OCI-LY1 (cell line): Measurements from ENCODE around the gene PREX1.

Experiments used
- H2AFZ ChIP-seq: fragments of 200-600 bp; sonication (generic), shearing (Covaris generic); 2 replicates; pipeline ENCODE4 v1.6.0; 2014; ENCODE audit warnings: antibody characterized with exemption, mild to moderate bottlenecking, low read length
- H3F3A ChIP-seq: fragments of 200-600 bp; sonication (generic), shearing (Covaris generic); 2 replicates; pipeline ENCODE4 v1.6.0; 2014; ENCODE audit warnings: mild to moderate bottlenecking, antibody characterized with exemption, low read length, moderate library complexity; ENCODE audit not compliant: insufficient read depth
- H3K27ac ChIP-seq: fragments of 200-600 bp; sonication (generic); 2 replicates; pipeline ENCODE4 v1.5.1; 2014; ENCODE audit warnings: low read length, mixed run types, mild to moderate bottlenecking, low read depth; ENCODE audit not compliant: poor library complexity, severe bottlenecking
- H3K27me3 ChIP-seq: fragments of 200-600 bp; sonication (generic); 2 replicates; pipeline ENCODE4 v1.6.0; 2014; ENCODE audit warnings: antibody characterized with exemption, mild to moderate bottlenecking, low read length, moderate library complexity; ENCODE audit not compliant: insufficient read depth
- H3K36me3 ChIP-seq: fragments of 200-600 bp; sonication (generic); 2 replicates; pipeline ENCODE4 v1.6.1; 2014; ENCODE audit warnings: mild to moderate bottlenecking, antibody characterized with exemption, low read length, moderate library complexity, mixed read lengths; ENCODE audit not compliant: insufficient read depth
- H3K4me1 ChIP-seq: fragments of 200-600 bp; sonication (generic); 2 replicates; pipeline ENCODE4 v1.5.1; 2014; ENCODE audit warnings: mild to moderate bottlenecking, low read length, moderate library complexity; ENCODE audit not compliant: insufficient read depth, severe bottlenecking
- H3K4me2 ChIP-seq: fragments of 200-600 bp; sonication (generic), shearing (Covaris generic); 2 replicates; pipeline ENCODE4 v1.6.1; 2014; ENCODE audit warnings: low read length
- H3K4me3 ChIP-seq: fragments of 200-600 bp; sonication (generic); 2 replicates; pipeline ENCODE4 v1.5.1; 2014; ENCODE audit warnings: low read length, low read depth, mild to moderate bottlenecking, mixed read lengths; ENCODE audit not compliant: poor library complexity, severe bottlenecking
- H3K79me2 ChIP-seq: fragments of 200-600 bp; shearing (Covaris generic); 2 replicates; pipeline ENCODE4 v1.6.1; 2016; ENCODE audit warnings: mixed run types, low read length, mixed read lengths; ENCODE audit not compliant: insufficient read depth
- H3K9ac ChIP-seq: fragments of 200-600 bp; sonication (generic), shearing (Covaris generic); 2 replicates; pipeline ENCODE4 v1.6.1; 2014; ENCODE audit warnings: mild to moderate bottlenecking, low read length, mixed read lengths
- H3K9me2 ChIP-seq: fragments of 200-600 bp; sonication (generic), shearing (Covaris generic); 2 replicates; pipeline ENCODE4 v1.6.1; 2014; ENCODE audit warnings: low read depth, mild to moderate bottlenecking, low read length, mixed read lengths
- H3K9me3 ChIP-seq: fragments of 200-600 bp; shearing (Covaris generic); 2 replicates; pipeline ENCODE4 v1.6.1; 2014; ENCODE audit warnings: low read length, mixed read lengths
- H4K20me1 ChIP-seq: fragments of 200-600 bp; sonication (generic), shearing (Covaris generic); 2 replicates; pipeline ENCODE4 v1.6.0; 2016; ENCODE audit warnings: mild to moderate bottlenecking, low read length; ENCODE audit not compliant: insufficient read depth
- EZH2 ChIP-seq: fragments of 200-600 bp; sonication (generic), shearing (Covaris generic); IDR thresholded peaks from 2 replicates; pipeline ENCODE4 v1.8.0; 2017; ENCODE audit warnings: borderline replicate concordance, mixed run types, mild to moderate bottlenecking, antibody characterized with exemption, low read length, moderate library complexity, mixed read lengths
- TF ChIP-seq, protein P1 (sequence below): fragments of 200-600 bp; sonication (generic), shearing (Covaris generic); IDR thresholded peaks from 2 replicates; pipeline ENCODE4 v1.5.1; 2017; ENCODE audit warnings: mild to moderate bottlenecking, antibody characterized with exemption, low read length, moderate library complexity, mixed read lengths

The PREX1 gene

DNA sequence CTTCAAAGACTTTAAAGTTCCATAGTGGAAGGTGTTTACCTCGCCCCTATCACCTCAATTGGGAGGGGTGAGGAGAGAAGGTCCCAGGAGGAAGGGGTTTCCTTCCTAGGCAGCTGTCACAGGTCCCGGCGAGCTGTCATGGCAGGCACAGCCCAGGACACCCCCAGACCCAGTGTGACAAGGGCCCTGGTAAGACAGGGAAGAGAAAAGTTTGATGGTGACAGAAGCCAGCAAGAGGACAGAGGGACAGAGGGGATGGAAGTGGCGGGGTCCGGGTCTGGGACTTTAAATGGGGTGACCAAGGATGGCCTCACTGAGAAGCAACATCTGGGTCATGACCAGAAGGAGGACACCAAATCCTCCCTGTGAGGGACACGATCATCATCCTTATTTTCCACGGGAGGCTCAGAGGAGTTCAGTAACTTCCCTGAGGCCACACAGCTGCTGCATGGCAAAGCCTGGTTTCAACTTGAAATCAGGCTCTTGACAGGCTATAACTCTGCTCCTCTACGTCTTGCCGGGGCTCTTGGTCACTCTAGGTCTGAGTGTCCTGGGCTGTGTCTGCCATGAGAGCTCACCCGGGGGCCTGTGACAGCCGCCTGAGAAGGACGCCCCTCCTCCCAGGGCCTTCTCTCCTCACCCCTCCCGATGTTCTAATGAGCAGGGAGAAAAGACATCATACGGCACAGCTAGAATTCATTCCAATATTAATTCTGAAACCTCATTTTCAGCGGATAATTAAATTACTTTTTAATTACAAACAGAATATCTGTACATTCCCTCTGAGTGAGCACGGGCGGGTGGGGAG is 222.2 kb downstream of the PREX1 start:
- Histone ChIP-seq H3K4me3 (no peak overlapping the region), H3K9me3 (no peaks in the 10 kb centered on the region), H3K36me3 (no peaks in the 10 kb centered on the region), H3K27me3 (no peaks in the 10 kb centered on the region), H3K9me2 (no peaks in the 10 kb centered on the region), H3K9ac (no peak overlapping the region), H4K20me1 (no peaks in the 10 kb centered on the region), H3K4me2 (no peak overlapping the region), H3K4me1 (no peaks in the 10 kb centered on the region), H3K79me2 (no peaks in the 10 kb centered on the region), H2AFZ (no peak overlapping the region), H3K27ac (no peak overlapping the region), H3F3A (no peaks in the 10 kb centered on the region)
- TF ChIP-seq, protein P1, sequence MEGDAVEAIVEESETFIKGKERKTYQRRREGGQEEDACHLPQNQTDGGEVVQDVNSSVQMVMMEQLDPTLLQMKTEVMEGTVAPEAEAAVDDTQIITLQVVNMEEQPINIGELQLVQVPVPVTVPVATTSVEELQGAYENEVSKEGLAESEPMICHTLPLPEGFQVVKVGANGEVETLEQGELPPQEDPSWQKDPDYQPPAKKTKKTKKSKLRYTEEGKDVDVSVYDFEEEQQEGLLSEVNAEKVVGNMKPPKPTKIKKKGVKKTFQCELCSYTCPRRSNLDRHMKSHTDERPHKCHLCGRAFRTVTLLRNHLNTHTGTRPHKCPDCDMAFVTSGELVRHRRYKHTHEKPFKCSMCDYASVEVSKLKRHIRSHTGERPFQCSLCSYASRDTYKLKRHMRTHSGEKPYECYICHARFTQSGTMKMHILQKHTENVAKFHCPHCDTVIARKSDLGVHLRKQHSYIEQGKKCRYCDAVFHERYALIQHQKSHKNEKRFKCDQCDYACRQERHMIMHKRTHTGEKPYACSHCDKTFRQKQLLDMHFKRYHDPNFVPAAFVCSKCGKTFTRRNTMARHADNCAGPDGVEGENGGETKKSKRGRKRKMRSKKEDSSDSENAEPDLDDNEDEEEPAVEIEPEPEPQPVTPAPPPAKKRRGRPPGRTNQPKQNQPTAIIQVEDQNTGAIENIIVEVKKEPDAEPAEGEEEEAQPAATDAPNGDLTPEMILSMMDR, result no peak
- no peak for TF ChIP-seq EZH2

DNA sequence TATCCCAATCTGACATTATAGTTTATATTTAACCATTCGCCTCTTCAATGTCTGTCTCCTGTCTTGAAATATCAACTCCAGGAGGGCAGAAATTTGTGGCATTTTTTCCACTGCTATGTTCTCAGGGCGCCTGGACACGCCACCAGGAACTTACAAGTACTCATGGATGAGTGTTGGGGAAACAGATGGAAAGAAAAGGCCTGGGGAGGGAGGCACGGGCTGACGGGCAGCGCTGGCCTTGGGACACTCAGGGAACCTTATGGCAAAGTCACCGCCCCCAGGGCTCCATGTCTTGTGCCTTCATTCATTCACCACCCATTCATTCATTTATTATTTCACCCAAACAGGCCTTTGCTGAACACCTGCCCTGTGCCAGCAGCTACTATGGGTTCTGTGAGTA is 222.9 kb downstream of the PREX1 start:
- TF ChIP-seq, protein P1, result no peak
- TF ChIP-seq EZH2, result no peak
- H3K9ac ChIP-seq, result no peak overlapping the region
- no peaks in the 10 kb centered on the region for H3K79me2 ChIP-seq
- H4K20me1 ChIP-seq, result no peaks in the 10 kb centered on the region
- no peak overlapping the region for H3K4me2 ChIP-seq
- no peaks in the 10 kb centered on the region for H3F3A ChIP-seq
- no peaks in the 10 kb centered on the region for H3K27me3 ChIP-seq
- H3K27ac ChIP-seq, result no peak overlapping the region
- H2AFZ ChIP-seq, result no peak overlapping the region
- no peaks in the 10 kb centered on the region for H3K9me3 ChIP-seq
- H3K36me3 ChIP-seq, result no peaks in the 10 kb centered on the region
- H3K9me2 ChIP-seq, result no peaks in the 10 kb centered on the region
- no peak overlapping the region for H3K4me3 ChIP-seq
- H3K4me1 ChIP-seq, result no peaks in the 10 kb centered on the region

DNA sequence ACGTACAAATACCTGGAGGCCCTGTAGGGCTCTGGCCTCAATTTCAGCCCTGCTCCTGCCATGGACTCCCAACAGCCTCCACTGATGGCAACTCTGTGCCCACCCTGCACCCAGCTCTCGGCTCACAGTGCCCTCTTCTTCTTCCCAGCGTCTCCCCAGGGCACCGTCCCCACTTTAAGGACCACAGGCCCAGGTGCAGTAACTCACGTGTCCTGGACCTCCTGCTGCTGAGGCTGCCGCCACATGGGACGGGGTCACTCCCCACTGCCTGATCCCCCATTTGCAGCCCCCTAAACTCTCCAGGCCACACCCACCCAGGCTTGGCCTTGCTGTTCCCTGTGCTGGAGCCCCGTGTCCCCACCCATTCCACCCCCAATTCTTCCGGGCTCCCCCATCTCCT is 223.4 kb downstream of the PREX1 start:
- Histone ChIP-seq H3K4me2 (no peak overlapping the region), H3K36me3 (no peaks in the 10 kb centered on the region), H3K27ac (no peak overlapping the region), H3K4me1 (no peaks in the 10 kb centered on the region), H2AFZ (no peak overlapping the region), H4K20me1 (no peaks in the 10 kb centered on the region), H3K4me3 (no peak overlapping the region), H3K9ac (no peak overlapping the region), H3K27me3 (no peaks in the 10 kb centered on the region), H3K9me2 (no peaks in the 10 kb centered on the region), H3K9me3 (no peaks in the 10 kb centered on the region), H3F3A (no peaks in the 10 kb centered on the region), H3K79me2 (no peaks in the 10 kb centered on the region)
- TF ChIP-seq EZH2, result no peak
- TF ChIP-seq, protein P1, result no peak
